ENCODE measurements around the gene NGFR.

Gene NGFR

GRCh38 chr17:49545007-49545660 is 50.0 kb downstream of the NGFR start:
- in situ Hi-C loops (cut with MboI; ENCODE audit: low sequenced_read_pairs), result no loop called here

DNA sequence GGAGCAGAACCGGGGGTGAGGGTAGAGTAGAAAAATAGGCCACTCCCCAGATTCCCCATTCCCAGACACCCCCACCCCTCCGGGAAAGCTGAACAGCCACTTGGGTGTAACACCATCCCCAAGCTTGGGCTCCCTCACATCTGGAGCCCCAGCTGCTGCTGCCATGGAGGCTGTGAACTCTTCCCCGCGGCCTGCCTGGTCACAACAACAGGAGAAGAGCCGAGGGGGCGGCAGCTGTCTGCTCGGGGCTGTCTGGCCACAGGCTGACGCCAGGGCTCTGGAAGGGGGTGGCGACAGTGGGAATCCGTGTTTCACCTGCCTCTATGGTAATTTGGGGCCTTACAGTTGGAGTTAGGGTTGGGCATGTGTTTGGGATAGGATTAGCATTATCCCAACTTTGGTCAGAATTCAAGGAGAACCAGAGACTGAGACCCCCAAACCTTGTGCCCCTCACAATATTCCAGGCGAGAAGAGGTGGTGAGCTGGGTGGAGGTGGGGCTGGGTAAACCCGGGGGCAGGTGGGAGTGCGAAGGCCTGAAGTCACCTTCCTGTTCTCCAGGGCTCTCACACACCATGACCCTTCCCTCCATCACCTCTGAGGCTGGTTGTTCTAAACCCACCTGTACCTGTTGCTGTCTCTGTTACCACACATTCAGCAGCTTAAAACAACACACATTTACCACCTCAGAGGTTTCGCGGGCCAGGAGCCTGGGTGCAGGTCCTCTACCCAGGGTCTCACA is 50.9 kb downstream of the NGFR start:
- in situ Hi-C loops (cut with MboI; ENCODE audit: low sequenced_read_pairs), result no loop called here

GRCh38 chr17:49546546-49547535 is 51.7 kb downstream of the NGFR start:
- in situ Hi-C loops (cut with MboI; ENCODE audit: low sequenced_read_pairs), result no loop called here

DNA sequence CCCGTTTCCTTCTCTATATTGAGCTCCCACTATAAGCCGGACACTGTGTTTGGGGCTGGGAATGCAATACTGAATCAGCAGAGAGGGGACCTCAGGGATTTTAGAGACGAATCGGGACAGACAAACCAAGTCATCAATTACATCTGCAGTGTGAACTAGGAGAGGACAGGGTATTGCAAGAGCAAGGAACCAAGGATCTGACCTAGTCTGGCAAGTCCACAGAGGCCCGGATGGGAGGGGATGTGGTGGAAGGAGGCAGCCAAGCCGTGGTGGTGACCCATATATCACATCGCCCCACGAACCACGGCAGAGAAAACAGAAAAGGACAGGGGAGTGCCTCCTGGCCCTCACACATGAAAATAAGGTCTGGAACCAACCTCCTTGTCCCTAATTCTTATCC is 52.5 kb downstream of the NGFR start:
- in situ Hi-C loops (cut with MboI; ENCODE audit: low sequenced_read_pairs), result no loop called here

- in situ Hi-C loops (cut with MboI; ENCODE audit: low sequenced_read_pairs), result no loop called here
Observed at GRCh38 chr17:49548051-49548505, 53.0 kb downstream of the NGFR start.

GRCh38 chr17:49548506-49549310 is 53.6 kb downstream of the NGFR start:
- in situ Hi-C loops (cut with MboI; ENCODE audit: low sequenced_read_pairs), result no loop called here

DNA sequence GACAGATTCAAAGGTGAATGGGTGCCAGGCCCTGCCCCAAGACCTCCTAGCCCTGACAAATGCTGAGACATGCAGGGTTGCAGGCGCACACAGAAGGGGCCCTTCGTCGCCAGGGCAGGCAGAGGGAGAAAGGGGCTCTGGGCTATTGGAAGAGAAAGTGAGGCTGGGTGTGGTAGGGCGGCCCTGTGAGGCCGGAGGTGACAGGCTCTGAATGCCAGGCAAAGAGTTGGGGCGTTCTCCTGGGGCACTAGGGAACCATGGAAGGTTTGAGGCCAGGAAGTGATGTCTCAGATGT is 54.2 kb downstream of the NGFR start:
- in situ Hi-C loops (cut with MboI; ENCODE audit: low sequenced_read_pairs), result no loop called here

DNA sequence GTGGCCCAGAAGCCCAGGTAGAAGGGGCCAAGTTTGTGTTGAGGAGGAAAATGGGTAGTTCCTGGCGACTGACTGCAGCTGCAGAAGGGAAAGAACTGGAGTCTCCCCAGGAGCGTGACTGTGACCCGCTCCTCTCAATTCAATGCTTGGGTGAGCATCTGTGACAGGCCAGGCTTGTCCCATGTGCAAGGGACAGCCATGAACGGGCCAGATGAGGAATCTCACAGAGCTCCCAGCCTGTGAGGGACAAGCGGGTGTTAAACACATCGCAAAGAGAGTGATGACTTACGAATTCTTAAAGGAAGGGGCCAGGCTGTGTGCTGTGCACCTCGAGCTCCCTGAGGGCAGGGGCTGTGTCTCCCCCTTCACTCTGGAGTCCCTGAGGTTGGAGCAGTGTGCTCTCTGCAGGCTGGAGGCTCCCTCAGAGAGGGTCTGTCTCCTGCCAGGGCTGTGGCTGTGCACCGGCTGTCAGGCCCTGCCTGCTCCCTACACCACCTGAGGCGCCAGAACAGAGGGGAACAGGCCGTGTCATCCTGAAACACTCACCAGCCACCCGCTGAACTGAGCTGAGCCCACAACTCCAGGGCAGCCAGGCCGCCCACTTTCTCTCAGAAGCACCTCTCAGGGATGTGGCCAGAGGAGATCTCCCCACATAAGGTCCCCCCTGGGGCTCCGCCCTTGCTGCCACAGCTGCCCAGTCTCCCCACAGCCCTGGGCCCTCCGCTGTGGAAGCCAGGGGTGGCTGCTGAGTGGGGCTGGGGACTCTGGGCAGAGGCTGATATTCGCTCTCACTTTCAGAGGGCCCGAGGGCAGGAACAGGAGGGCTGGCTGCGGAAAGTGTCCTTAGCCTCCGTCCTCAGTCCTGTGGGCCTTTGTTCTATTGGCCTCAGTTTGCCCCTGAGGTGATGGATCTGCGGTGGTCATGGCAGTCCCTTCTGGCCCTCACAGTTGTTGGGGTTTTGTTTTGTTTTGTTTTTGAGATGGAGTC is 54.9 kb downstream of the NGFR start:
- in situ Hi-C loops (cut with MboI; ENCODE audit: low sequenced_read_pairs), result loop anchor here (10.0 to 25.0 kb wide), 2 partner anchors 115 to 238 kb away; no protein-coding TSS in a partner anchor

GRCh38 chr17:49550764-49551163 is 55.7 kb downstream of the NGFR start:
- in situ Hi-C loops (cut with MboI; ENCODE audit: low sequenced_read_pairs), result loop anchor here (10.0 to 25.0 kb wide), 2 partner anchors 116 to 238 kb away; no protein-coding TSS in a partner anchor

DNA sequence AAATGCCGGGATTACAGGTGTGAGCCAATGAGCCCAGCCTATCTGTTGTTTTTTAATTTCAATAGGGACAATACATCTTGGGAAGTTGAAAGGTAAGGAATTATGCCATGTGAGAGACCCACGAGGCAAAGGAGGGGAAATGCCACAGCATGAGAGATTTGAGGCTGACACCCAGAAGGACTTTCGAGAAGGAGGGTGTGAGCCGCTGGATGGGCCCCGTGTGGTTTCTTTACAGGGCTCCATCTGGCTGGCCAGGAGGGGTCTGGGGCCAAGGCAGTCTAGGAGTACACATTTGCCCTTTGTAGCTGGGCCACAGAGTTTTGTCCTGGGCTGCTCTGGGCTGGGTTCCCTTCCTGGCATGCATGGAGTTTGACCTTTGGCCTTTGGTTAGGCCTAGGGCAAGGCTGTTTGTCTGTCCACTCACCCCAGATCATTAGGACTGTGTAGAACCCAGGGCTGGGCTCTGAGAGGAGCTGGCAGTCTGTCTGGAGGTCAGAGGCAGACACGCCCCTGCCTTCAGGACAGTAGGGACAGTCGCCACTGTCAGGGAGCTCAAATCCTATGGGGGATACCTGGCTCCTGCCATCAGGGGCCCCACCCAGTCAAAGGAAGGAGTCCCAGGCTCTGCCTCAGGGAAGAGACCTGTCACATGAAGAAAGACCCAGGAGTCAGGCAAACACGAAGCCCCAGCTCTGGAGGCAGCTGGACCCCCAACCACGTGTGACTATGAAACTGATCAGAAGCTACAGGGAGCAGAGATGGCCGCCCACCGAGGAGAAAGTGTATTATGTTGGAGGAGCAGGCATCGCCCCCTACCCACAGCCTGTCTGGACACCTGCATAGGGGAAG is 56.4 kb downstream of the NGFR start:
- in situ Hi-C loops (cut with MboI; ENCODE audit: low sequenced_read_pairs), result loop anchor here (10.0 to 25.0 kb wide), 2 partner anchors 117 to 239 kb away; no protein-coding TSS in a partner anchor

DNA sequence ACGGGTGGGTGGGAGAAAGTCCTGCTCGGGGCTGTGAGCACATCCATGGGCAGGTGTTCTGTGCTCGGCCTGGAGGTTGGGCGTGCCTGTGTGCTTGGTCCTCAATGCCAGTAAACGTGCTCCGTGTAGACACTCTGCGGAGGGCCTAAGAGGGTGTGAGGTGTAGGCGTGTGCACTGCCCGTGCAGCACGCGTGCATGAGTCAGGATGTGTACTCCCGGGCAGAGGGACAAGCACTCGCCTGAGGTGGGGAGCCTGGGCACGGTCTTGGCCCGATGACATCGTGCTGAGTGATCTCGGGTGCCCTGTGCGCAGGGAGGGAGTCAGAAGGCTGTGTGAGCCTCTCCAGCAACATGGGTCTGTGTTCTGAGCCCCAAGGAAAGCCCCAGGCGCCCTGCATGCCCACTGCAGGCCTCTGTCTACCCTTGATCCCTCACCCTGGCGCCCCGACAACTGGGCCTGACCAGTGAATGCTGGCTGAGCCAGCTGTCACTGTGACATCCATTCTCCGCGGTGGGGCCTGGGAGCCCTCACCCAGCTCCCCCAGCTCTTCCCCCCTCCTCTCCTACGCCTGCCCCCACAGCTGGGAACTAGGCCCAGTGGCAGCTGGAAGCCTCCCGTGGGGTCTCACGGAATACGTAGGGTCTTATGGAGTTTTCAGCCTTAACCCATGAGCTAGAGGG is 57.1 kb downstream of the NGFR start:
- in situ Hi-C loops (cut with MboI; ENCODE audit: low sequenced_read_pairs), result loop anchor here (10.0 to 25.0 kb wide), 2 partner anchors 117 to 240 kb away; no protein-coding TSS in a partner anchor

GRCh38 chr17:49553676-49554335 is 58.7 kb downstream of the NGFR start:
- in situ Hi-C loops (cut with MboI; ENCODE audit: low sequenced_read_pairs), result loop anchor here (10.0 to 25.0 kb wide), 2 partner anchors 119 to 242 kb away; no protein-coding TSS in a partner anchor

- in situ Hi-C loops (cut with MboI; ENCODE audit: low sequenced_read_pairs), result loop anchor here (10.0 to 25.0 kb wide), 2 partner anchors 120 to 243 kb away; no protein-coding TSS in a partner anchor
Observed at GRCh38 chr17:49554694-49555494, 59.8 kb downstream of the NGFR start.

- in situ Hi-C loops (cut with MboI; ENCODE audit: low sequenced_read_pairs), result loop anchor here (10.0 to 25.0 kb wide), 2 partner anchors 121 to 243 kb away; no protein-coding TSS in a partner anchor
Observed at GRCh38 chr17:49555495-49556222, 60.6 kb downstream of the NGFR start.

GRCh38 chr17:49556223-49556943 is 61.3 kb downstream of the NGFR start:
- in situ Hi-C loops (cut with MboI; ENCODE audit: low sequenced_read_pairs), result loop anchor here (10.0 to 25.0 kb wide), 2 partner anchors 122 to 244 kb away; no protein-coding TSS in a partner anchor
